DOHH2 (cell line): ENCODE data around the gene TMTC2.

ENCODE experiments used
- H3F3A ChIP-seq: fragments of 200-600 bp; sonication (generic), shearing (Covaris generic); 2 replicates; pipeline ENCODE4 v1.6.0; 2016; ENCODE audit warnings: antibody characterized with exemption, mild to moderate bottlenecking; ENCODE audit not compliant: control insufficient read depth, insufficient read depth
- H3K27ac ChIP-seq: fragments of 200-600 bp; sonication (generic); 2 replicates; pipeline ENCODE4 v1.5.1; 2014; ENCODE audit warnings: low read depth, mild to moderate bottlenecking, low read length, moderate library complexity
- H3K27me3 ChIP-seq: fragments of 200-600 bp; sonication (generic); 2 replicates; pipeline ENCODE4 v1.6.1; 2014; ENCODE audit warnings: mild to moderate bottlenecking, low read length, mixed read lengths; ENCODE audit not compliant: control insufficient read depth
- H3K36me3 ChIP-seq: fragments of 200-600 bp; sonication (generic); 2 replicates; pipeline ENCODE4 v1.6.1; 2014; ENCODE audit warnings: mild to moderate bottlenecking, low read length, moderate library complexity, mixed read lengths; ENCODE audit not compliant: control insufficient read depth
- H3K4me1 ChIP-seq: fragments of 200-600 bp; sonication (generic); 2 replicates; pipeline ENCODE4 v1.6.1; 2014; ENCODE audit warnings: mild to moderate bottlenecking, low read length, mixed read lengths; ENCODE audit not compliant: control insufficient read depth
- H3K4me2 ChIP-seq: fragments of 200-600 bp; sonication (generic); 2 replicates; pipeline ENCODE4 v1.6.0; 2014; ENCODE audit warnings: mild to moderate bottlenecking, low read length, moderate library complexity
- H3K4me3 ChIP-seq: fragments of 200-600 bp; sonication (generic); 2 replicates; pipeline ENCODE4 v1.5.1; 2014; ENCODE audit warnings: mild to moderate bottlenecking, low read length, mixed read lengths
- H3K79me2 ChIP-seq: fragments of 200-600 bp; sonication (generic); 2 replicates; pipeline ENCODE4 v1.6.1; 2014; ENCODE audit warnings: mild to moderate bottlenecking, low read length, mixed read lengths; ENCODE audit not compliant: control insufficient read depth
- H3K9me2 ChIP-seq: fragments of 200-600 bp; sonication (generic); replicated peaks from 2 replicates; pipeline ENCODE4 v1.6.1; 2014; ENCODE audit warnings: mild to moderate bottlenecking, low read length, mixed read lengths; ENCODE audit not compliant: control insufficient read depth
- H3K9me3 ChIP-seq: fragments of 200-600 bp; sonication (generic); 2 replicates; pipeline ENCODE4 v1.6.1; 2014; ENCODE audit warnings: antibody characterized with exemption, low read length, mixed read lengths; ENCODE audit not compliant: control insufficient read depth, insufficient read depth
- H4K20me1 ChIP-seq: fragments of 200-600 bp; sonication (generic); 2 replicates; pipeline ENCODE4 v1.6.0; 2014; ENCODE audit warnings: low read depth, mild to moderate bottlenecking, antibody characterized with exemption, low read length, moderate library complexity; ENCODE audit not compliant: control insufficient read depth, insufficient read depth
- CTCF ChIP-seq: fragments of 200-600 bp; sonication (generic); IDR thresholded peaks from one replicate; pipeline ENCODE4 v1.5.1; 2014; ENCODE audit warnings: antibody characterized with exemption, mild to moderate bottlenecking, low read depth, low read length; ENCODE audit not compliant: poor library complexity, severe bottlenecking
- EZH2phosphoT487 ChIP-seq: fragments of 200-600 bp; sonication (generic); IDR thresholded peaks from 2 replicates; pipeline ENCODE4 v1.6.1; 2017; ENCODE audit warnings: borderline replicate concordance, mild to moderate bottlenecking, antibody characterized with exemption, low read length, moderate library complexity, mixed read lengths

The TMTC2 gene

DNA sequence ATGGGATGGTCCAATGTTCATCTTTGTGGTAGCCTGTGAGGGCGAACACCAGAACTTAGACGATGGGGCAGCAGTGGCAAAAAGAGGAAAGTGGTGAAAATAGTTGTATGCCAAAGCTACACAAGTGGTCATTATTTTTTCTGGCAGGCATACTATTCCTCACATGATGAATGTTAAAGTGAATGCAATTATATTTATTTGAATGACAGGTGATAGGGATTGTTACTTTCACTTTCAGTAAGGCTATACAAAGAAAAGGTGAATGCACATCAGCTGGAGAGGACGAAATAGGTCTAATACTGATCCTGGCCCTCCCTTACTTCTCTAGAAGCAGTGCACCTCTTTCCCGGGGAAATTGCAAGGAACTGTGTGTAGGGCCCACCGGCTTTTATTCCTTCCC lies 470.1 kb downstream of the TMTC2 start:
- TF ChIP-seq CTCF, result no peak
- no peak for TF ChIP-seq EZH2phosphoT487
- no peaks in the 10 kb centered on the region for H3K9me2 ChIP-seq
- no peaks in the 10 kb centered on the region for H3K79me2 ChIP-seq
- no peaks in the 10 kb centered on the region for H3K36me3 ChIP-seq
- no peaks in the 10 kb centered on the region for H3K27me3 ChIP-seq
- no peak overlapping the region for H3K27ac ChIP-seq
- no peaks in the 10 kb centered on the region for H3K4me1 ChIP-seq
- no peak overlapping the region for H3K4me2 ChIP-seq
- H4K20me1 ChIP-seq, result no peaks in the 10 kb centered on the region
- H3F3A ChIP-seq, result no peaks in the 10 kb centered on the region
- H3K9me3 ChIP-seq, result no peaks in the 10 kb centered on the region
- no peak overlapping the region for H3K4me3 ChIP-seq

GRCh38 chr12:83157604-83158003 lies 470.9 kb downstream of the TMTC2 start:
- Histone ChIP-seq H3K9me2 (no peaks in the 10 kb centered on the region), H3K4me3 (no peak overlapping the region), H3K4me1 (no peaks in the 10 kb centered on the region), H3K4me2 (no peak overlapping the region), H3K27me3 (no peaks in the 10 kb centered on the region), H3K36me3 (no peaks in the 10 kb centered on the region), H3K79me2 (no peaks in the 10 kb centered on the region), H3K27ac (no peak overlapping the region), H3F3A (no peaks in the 10 kb centered on the region), H3K9me3 (no peaks in the 10 kb centered on the region), H4K20me1 (no peaks in the 10 kb centered on the region)
- TF ChIP-seq CTCF (no peak), EZH2phosphoT487 (no peak)

DNA sequence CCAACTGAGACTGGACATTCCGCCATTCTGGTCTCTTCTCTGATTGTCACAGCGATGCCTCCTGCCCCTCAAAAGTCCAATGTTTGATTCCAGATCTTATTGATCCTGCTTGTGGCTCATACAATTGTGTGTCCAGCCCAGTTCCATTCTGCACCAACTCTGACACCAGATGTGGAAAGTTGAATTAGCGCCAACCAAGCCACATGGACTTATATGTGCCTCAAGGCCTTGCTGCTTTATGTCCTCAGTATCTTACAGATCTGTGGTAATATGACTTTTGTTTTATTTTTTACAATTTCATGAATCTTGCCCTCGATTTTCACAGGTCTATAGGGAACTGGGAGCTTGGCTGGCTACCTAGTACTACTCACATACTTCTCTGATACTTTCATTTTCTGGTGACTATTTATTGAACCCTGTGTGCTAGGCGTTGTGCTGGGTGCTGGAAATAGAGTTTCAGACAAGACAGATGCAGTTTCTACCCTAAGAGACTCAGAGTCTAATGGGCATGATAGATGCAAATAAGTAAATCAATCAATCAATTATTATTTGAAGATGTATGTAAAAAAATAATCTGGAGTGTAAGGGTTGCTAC lies 472.0 kb downstream of the TMTC2 start:
- H3K79me2 ChIP-seq, result no peaks in the 10 kb centered on the region
- H4K20me1 ChIP-seq, result no peaks in the 10 kb centered on the region
- no peaks in the 10 kb centered on the region for H3K36me3 ChIP-seq
- H3K27ac ChIP-seq, result no peak overlapping the region
- no peaks in the 10 kb centered on the region for H3K4me1 ChIP-seq
- H3K4me3 ChIP-seq, result no peak overlapping the region
- no peaks in the 10 kb centered on the region for H3F3A ChIP-seq
- TF ChIP-seq CTCF (no peak), EZH2phosphoT487 (no peak)
- no peaks in the 10 kb centered on the region for H3K9me3 ChIP-seq
- no peaks in the 10 kb centered on the region for H3K27me3 ChIP-seq
- no peak overlapping the region for H3K4me2 ChIP-seq
- no peaks in the 10 kb centered on the region for H3K9me2 ChIP-seq
